ENCODE data around the gene ALG5.

DNA sequence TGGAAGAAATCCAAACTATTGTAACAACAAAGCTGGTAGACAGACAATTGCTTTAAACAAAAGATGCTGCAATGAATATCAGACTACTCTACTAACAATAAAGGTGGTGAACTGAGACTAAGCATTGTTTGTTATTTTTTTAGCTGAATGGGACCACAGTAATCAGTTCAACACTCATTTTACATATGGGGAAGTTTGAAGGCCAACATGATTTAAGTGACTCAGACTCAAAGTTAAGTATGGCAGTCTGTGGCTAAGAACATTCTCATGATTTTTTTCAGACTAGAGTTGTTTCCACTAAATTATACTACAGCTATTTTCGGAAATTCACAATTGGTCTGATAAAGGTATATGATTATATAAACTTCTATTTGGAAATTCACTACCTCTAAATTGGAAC lies 11.9 kb upstream of the ALG5 start:
- TF ChIP-seq, protein P1, sequence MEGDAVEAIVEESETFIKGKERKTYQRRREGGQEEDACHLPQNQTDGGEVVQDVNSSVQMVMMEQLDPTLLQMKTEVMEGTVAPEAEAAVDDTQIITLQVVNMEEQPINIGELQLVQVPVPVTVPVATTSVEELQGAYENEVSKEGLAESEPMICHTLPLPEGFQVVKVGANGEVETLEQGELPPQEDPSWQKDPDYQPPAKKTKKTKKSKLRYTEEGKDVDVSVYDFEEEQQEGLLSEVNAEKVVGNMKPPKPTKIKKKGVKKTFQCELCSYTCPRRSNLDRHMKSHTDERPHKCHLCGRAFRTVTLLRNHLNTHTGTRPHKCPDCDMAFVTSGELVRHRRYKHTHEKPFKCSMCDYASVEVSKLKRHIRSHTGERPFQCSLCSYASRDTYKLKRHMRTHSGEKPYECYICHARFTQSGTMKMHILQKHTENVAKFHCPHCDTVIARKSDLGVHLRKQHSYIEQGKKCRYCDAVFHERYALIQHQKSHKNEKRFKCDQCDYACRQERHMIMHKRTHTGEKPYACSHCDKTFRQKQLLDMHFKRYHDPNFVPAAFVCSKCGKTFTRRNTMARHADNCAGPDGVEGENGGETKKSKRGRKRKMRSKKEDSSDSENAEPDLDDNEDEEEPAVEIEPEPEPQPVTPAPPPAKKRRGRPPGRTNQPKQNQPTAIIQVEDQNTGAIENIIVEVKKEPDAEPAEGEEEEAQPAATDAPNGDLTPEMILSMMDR (IDR thresholded peaks at IDR 0.05): no peak
- TF ChIP-seq POLR2A (IDR thresholded peaks at IDR 0.05): no peak
